Nephron progenitor cell (in vitro differentiated cells): ENCODE measurements around the gene FAIM2.

Source experiments
- DNase-seq: peaks from one replicate; pipeline ENCODE4 v3.0.0; 2021
- H3K27ac Mint-ChIP-seq: 2 replicates; pipeline ENCODE4 v1.8.0; 2021; ENCODE audit warnings: mild to moderate bottlenecking, moderate library complexity, mixed read lengths
- H3K27me3 Mint-ChIP-seq: 2 replicates; pipeline ENCODE4 v1.8.0; 2021; ENCODE audit warnings: mild to moderate bottlenecking, low read depth, mixed read lengths; ENCODE audit not compliant: poor library complexity
- H3K36me3 Mint-ChIP-seq: 2 replicates; pipeline ENCODE4 v1.8.0; 2021; ENCODE audit warnings: low read depth, mixed read lengths
- H3K4me1 Mint-ChIP-seq: 2 replicates; pipeline ENCODE4 v1.8.0; 2021; ENCODE audit warnings: mixed read lengths
- H3K4me3 Mint-ChIP-seq: 2 replicates; pipeline ENCODE4 v1.8.0; 2021; ENCODE audit warnings: mild to moderate bottlenecking, moderate library complexity, mixed read lengths
- H3K9me3 Mint-ChIP-seq: 2 replicates; pipeline ENCODE4 v1.8.0; 2021; ENCODE audit warnings: mild to moderate bottlenecking, moderate library complexity, mixed read lengths
- CTCF ChIP-seq: fragments of 200-600 bp; sonication (generic); IDR thresholded peaks from 2 replicates; pipeline ENCODE4 v1.5.0; 2021; ENCODE audit warnings: antibody characterized with exemption

The FAIM2 gene

GRCh38 chr12:49901026-49901425, 2.7 kb downstream of the FAIM2 start:
- H3K27ac Mint-ChIP-seq: no peak overlapping the region
- peaks cover 68% of the 10 kb centered on the region for H3K4me1 Mint-ChIP-seq
- H3K4me3 Mint-ChIP-seq: no peak overlapping the region
- no peaks in the 10 kb centered on the region for H3K36me3 Mint-ChIP-seq
- no peaks in the 10 kb centered on the region for H3K9me3 Mint-ChIP-seq
- peaks cover 20% of the 10 kb centered on the region for H3K27me3 Mint-ChIP-seq
- DNase-seq: no peak
- no peak for TF ChIP-seq CTCF

GRCh38 chr12:49900371-49900770, 3.3 kb downstream of the FAIM2 start:
- DNase-seq: no peak
- H3K4me3 Mint-ChIP-seq: no peak overlapping the region
- H3K9me3 Mint-ChIP-seq: no peaks in the 10 kb centered on the region
- no peak overlapping the region for H3K27ac Mint-ChIP-seq
- peaks cover 18% of the 10 kb centered on the region for H3K27me3 Mint-ChIP-seq
- TF ChIP-seq CTCF: no peak
- no peaks in the 10 kb centered on the region for H3K36me3 Mint-ChIP-seq
- H3K4me1 Mint-ChIP-seq: peaks cover 68% of the 10 kb centered on the region

GRCh38 chr12:49899921-49900320, 3.8 kb downstream of the FAIM2 start:
- Mint-ChIP-seq H3K9me3 (no peaks in the 10 kb centered on the region), H3K27ac (no peak overlapping the region), H3K4me3 (no peak overlapping the region), H3K36me3 (no peaks in the 10 kb centered on the region), H3K27me3 (peaks cover 15% of the 10 kb centered on the region), H3K4me1 (peaks cover 73% of the 10 kb centered on the region)
- DNase-seq: no peak
- no peak for TF ChIP-seq CTCF

GRCh38 chr12:49899286-49899843, 4.3 kb downstream of the FAIM2 start:
- peak overlapping the region; percentile 16 for H3K27ac Mint-ChIP-seq
- TF ChIP-seq CTCF: no peak
- H3K9me3 Mint-ChIP-seq: no peaks in the 10 kb centered on the region
- H3K4me1 Mint-ChIP-seq: peaks cover 74% of the 10 kb centered on the region
- peaks cover 9% of the 10 kb centered on the region for H3K27me3 Mint-ChIP-seq
- H3K36me3 Mint-ChIP-seq: no peaks in the 10 kb centered on the region
- H3K4me3 Mint-ChIP-seq: no peak overlapping the region
- no peak for DNase-seq

- no peak overlapping the region for H3K4me3 Mint-ChIP-seq
- H3K4me1 Mint-ChIP-seq: peaks cover 80% of the 10 kb centered on the region
- H3K36me3 Mint-ChIP-seq: no peaks in the 10 kb centered on the region
- no peak overlapping the region for H3K27ac Mint-ChIP-seq
- H3K9me3 Mint-ChIP-seq: no peaks in the 10 kb centered on the region
- H3K27me3 Mint-ChIP-seq: peaks cover 11% of the 10 kb centered on the region
- DNase-seq: no peak
- no peak for TF ChIP-seq CTCF
Measured at GRCh38 chr12:49897276-49897675, 6.4 kb downstream of the FAIM2 start.

GRCh38 chr12:49895773-49896172, 7.9 kb downstream of the FAIM2 start:
- Mint-ChIP-seq H3K9me3 (no peaks in the 10 kb centered on the region), H3K4me3 (no peak overlapping the region), H3K4me1 (peaks cover 76% of the 10 kb centered on the region), H3K36me3 (no peaks in the 10 kb centered on the region), H3K27me3 (peaks cover 13% of the 10 kb centered on the region), H3K27ac (no peak overlapping the region)
- no peak for TF ChIP-seq CTCF
- no peak for DNase-seq
